ENCODE measurements around the gene CHRNA7.

CHRNA7 gene

GRCh38 chr15:32067115-32067514, 36.8 kb downstream of the CHRNA7 start:
- DNase-seq (ENCODE audit: low read depth in 1 of 2, low spot score in 1 of 2) = no peak

- no peak for DNase-seq (ENCODE audit: low read depth in 1 of 2, low spot score in 1 of 2)
Observed at GRCh38 chr15:32089851-32090359, 59.6 kb downstream of the CHRNA7 start.

GRCh38 chr15:32091505-32092380, 61.4 kb downstream of the CHRNA7 start:
- DNase-seq (ENCODE audit: low read depth in 1 of 2, low spot score in 1 of 2) = no peak

- no peak for DNase-seq (ENCODE audit: low read depth in 1 of 2, low spot score in 1 of 2)
Observed at GRCh38 chr15:32096213-32096612, 65.9 kb downstream of the CHRNA7 start.

- DNase-seq (ENCODE audit: low read depth in 1 of 2, low spot score in 1 of 2) = no peak
Observed at GRCh38 chr15:32096916-32097617, 66.8 kb downstream of the CHRNA7 start.

- DNase-seq (ENCODE audit: low read depth in 1 of 2, low spot score in 1 of 2) = no peak
Observed at GRCh38 chr15:32098033-32098432, 67.7 kb downstream of the CHRNA7 start.

- no peak for DNase-seq (ENCODE audit: low read depth in 1 of 2, low spot score in 1 of 2)
Observed at GRCh38 chr15:32099097-32099785, 68.9 kb downstream of the CHRNA7 start.

- no peak for DNase-seq (ENCODE audit: low read depth in 1 of 2, low spot score in 1 of 2)
Observed at GRCh38 chr15:32099956-32100684, 69.8 kb downstream of the CHRNA7 start.

- no peak for DNase-seq (ENCODE audit: low read depth in 1 of 2, low spot score in 1 of 2)
Observed at GRCh38 chr15:32104061-32104995, 74.0 kb downstream of the CHRNA7 start.

- DNase-seq (ENCODE audit: low read depth in 1 of 2, low spot score in 1 of 2) = no peak
Observed at GRCh38 chr15:32105258-32106241, 75.2 kb downstream of the CHRNA7 start.

GRCh38 chr15:32106401-32107381, 76.4 kb downstream of the CHRNA7 start:
- no peak for DNase-seq (ENCODE audit: low read depth in 1 of 2, low spot score in 1 of 2)

GRCh38 chr15:32107477-32108080, 77.3 kb downstream of the CHRNA7 start:
- no peak for DNase-seq (ENCODE audit: low read depth in 1 of 2, low spot score in 1 of 2)

- DNase-seq (ENCODE audit: low read depth in 1 of 2, low spot score in 1 of 2) = no peak
Observed at GRCh38 chr15:32108661-32109060, 78.3 kb downstream of the CHRNA7 start.

GRCh38 chr15:32112101-32112500, 81.8 kb downstream of the CHRNA7 start:
- DNase-seq (ENCODE audit: low read depth in 1 of 2, low spot score in 1 of 2) = no peak

- DNase-seq (ENCODE audit: low read depth in 1 of 2, low spot score in 1 of 2) = no peak
Observed at GRCh38 chr15:32113224-32113623, 82.9 kb downstream of the CHRNA7 start.

- no peak for DNase-seq (ENCODE audit: low read depth in 1 of 2, low spot score in 1 of 2)
Observed at GRCh38 chr15:32117122-32117521, 86.8 kb downstream of the CHRNA7 start.

GRCh38 chr15:32119286-32119685, 89.0 kb downstream of the CHRNA7 start:
- DNase-seq (ENCODE audit: low read depth in 1 of 2, low spot score in 1 of 2) = no peak

All from activated T-helper 1 cell treated with anti-CD3 and anti-CD28 coated beads, Interleukin-2, amount 50 U/mL, for 16 hours (primary cell).